Bronchial epithelial cell (primary cell): ENCODE data around the gene MAPK8IP3. TPM values are rescaled to one million over a fixed set of nuclear protein-coding genes. Genes with fewer than 3 reads are reported as not detected.

Experiments
- DNase-seq: peaks from one replicate; pipeline ENCODE4 v3.0.0-alpha.2; 2010; ENCODE audit warnings: low read depth
- FAIRE-seq: peaks from 2 replicates; lab custom pipeline; 2011; peaks lifted over from hg19 to GRCh38; lab: Jason Lieb, UNC
- H3K27me3 ChIP-seq: 2 replicates; pipeline ENCODE4 v1.5.1; 2011; ENCODE audit warnings: low read length; ENCODE audit not compliant: control insufficient read depth, insufficient read depth
- H3K36me3 ChIP-seq: 2 replicates; pipeline ENCODE4 v1.5.1; 2011; ENCODE audit warnings: low read length; ENCODE audit not compliant: control insufficient read depth, insufficient read depth
- H3K4me3 ChIP-seq: 2 replicates; pipeline ENCODE4 v1.5.1; 2011; ENCODE audit warnings: mild to moderate bottlenecking, low read depth, low read length, control low read depth
- total RNA-seq: library from RNA; depleted of rRNA; stranded (reverse); fragments of >200 nt; gene quantifications from 2 replicates; pipeline ENCODE4 v1.2.1, GENCODE V29; 2014
- TF ChIP-seq, protein P1 (sequence below): IDR thresholded peaks from 2 replicates; pipeline ENCODE4 v1.5.1; 2011; ENCODE audit warnings: mild to moderate bottlenecking, moderate library complexity, low read length, control low read depth, inconsistent platforms; ENCODE audit not compliant: insufficient read depth, severe bottlenecking

MAPK8IP3 gene
- total RNA-seq, 1 donor from 2014 or later, result 24.5 TPM

DNA sequence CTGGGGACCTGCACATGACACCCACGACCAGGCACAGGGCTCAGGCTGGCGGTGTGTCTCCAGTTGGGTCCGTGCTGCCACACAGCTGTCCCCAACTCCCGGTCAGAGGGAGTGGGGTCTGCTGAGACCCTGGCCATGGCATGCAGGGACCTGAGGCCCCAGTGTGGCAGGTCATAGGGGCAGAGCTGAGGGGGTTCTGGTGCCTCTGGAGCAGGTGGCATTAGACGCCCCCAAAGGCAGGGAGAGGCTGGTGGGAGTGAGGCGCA lies 81.0 kb downstream of the MAPK8IP3 start:
- FAIRE-seq (no peak), DNase-seq (no peak)
- H3K36me3 ChIP-seq, result peaks cover 12% of the 10 kb centered on the region
- TF ChIP-seq, protein P1, sequence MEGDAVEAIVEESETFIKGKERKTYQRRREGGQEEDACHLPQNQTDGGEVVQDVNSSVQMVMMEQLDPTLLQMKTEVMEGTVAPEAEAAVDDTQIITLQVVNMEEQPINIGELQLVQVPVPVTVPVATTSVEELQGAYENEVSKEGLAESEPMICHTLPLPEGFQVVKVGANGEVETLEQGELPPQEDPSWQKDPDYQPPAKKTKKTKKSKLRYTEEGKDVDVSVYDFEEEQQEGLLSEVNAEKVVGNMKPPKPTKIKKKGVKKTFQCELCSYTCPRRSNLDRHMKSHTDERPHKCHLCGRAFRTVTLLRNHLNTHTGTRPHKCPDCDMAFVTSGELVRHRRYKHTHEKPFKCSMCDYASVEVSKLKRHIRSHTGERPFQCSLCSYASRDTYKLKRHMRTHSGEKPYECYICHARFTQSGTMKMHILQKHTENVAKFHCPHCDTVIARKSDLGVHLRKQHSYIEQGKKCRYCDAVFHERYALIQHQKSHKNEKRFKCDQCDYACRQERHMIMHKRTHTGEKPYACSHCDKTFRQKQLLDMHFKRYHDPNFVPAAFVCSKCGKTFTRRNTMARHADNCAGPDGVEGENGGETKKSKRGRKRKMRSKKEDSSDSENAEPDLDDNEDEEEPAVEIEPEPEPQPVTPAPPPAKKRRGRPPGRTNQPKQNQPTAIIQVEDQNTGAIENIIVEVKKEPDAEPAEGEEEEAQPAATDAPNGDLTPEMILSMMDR, result no peak
- no peak overlapping the region for H3K4me3 ChIP-seq
- no peaks in the 10 kb centered on the region for H3K27me3 ChIP-seq

DNA sequence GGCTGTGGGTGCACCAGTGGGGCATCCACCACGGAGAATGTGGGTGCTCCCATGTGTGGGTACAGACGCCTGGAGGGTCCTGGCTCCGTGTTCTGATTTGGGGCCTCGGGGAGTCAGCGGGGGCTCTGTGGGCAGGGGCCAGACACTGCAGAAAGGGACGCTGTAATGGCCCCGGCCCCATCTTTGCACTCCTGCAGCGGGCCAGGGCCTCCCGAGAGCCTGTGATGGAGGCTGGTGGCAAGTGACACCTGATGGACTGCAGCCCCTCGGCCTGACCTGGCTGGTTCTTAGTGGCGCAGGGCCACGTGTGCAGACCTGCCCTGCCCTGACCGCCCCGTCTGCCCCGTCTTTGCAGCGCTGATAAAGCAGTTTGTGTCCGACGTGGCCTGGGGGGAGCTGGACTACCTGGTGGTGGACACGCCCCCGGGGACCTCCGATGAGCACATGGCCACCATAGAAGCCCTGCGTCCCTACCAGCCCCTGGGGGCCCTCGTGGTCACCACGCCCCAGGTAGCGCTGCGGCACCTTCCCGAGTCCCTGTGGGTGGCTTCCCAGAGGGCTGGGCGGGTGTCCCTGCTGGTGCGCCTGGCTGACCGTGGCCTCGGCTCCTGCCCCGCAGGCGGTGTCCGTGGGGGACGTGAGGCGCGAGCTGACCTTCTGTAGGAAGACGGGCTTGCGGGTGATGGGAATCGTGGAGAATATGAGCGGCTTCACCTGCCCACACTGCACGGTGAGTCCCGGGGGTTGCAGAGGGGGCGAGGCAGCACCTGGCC lies 81.5 kb downstream of the MAPK8IP3 start:
- Histone ChIP-seq H3K36me3 (peaks cover 12% of the 10 kb centered on the region), H3K27me3 (no peaks in the 10 kb centered on the region), H3K4me3 (no peak overlapping the region)
- DNase-seq (no peak), FAIRE-seq (no peak)
- TF ChIP-seq, protein P1, result no peak

DNA sequence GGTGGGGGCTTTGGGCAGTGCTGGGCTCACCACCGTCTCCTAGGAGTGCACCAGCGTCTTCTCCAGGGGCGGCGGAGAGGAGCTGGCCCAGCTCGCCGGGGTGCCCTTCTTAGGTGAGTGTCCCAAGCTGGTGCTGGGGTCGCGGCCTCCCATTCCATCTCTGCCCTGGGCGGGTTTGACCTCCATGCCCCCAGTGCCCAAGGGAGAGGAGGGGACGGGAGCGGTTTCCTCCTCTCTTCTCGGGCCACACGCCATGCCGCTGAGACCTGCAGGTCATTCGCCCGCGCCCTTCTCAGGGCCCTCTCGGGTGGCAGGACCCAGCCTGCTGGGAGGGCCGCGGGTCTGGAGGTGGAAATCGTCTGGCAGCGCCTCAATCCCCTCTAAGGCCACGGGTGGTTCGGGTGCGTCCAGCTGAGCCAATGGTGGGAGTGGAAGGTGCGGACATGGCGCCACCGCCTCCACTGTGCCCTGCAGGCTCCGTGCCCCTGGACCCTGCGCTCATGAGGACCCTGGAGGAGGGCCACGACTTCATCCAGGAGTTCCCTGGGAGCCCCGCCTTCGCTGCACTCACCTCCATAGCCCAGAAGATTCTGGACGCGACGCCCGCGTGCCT lies 82.2 kb downstream of the MAPK8IP3 start:
- peaks cover 12% of the 10 kb centered on the region for H3K36me3 ChIP-seq
- FAIRE-seq, result no peak

DNA sequence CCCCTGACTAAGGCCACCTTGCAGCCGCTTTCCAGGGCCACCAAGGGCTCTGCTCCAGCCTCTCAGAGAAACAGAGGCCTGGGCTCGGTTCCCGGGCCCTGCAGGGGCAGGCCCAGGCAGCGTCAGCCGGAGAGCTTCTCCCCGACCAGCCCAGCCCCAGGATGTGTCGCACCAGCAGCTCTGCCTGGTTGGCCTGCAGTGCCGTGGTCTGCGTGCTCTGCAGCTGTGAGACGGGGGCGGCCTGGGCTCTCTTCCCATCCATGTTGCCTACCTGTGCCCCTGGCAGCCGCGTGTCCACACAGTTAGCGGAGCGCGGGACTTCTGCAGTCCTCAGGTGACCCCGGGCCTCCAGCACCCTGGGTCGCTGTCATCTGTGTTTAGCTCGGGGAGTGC lies 82.7 kb downstream of the MAPK8IP3 start:
- Histone ChIP-seq H3K36me3 (peaks cover 12% of the 10 kb centered on the region), H3K4me3 (no peak overlapping the region), H3K27me3 (no peaks in the 10 kb centered on the region)
- TF ChIP-seq, protein P1, result no peak
- FAIRE-seq (no peak), DNase-seq (no peak)

More for the DNA sequence above, 82.2 kb downstream of the MAPK8IP3 start:
- DNase-seq, result no peak
- H3K4me3 ChIP-seq, result no peak overlapping the region
- no peaks in the 10 kb centered on the region for H3K27me3 ChIP-seq
- TF ChIP-seq, protein P1, result no peak

DNA sequence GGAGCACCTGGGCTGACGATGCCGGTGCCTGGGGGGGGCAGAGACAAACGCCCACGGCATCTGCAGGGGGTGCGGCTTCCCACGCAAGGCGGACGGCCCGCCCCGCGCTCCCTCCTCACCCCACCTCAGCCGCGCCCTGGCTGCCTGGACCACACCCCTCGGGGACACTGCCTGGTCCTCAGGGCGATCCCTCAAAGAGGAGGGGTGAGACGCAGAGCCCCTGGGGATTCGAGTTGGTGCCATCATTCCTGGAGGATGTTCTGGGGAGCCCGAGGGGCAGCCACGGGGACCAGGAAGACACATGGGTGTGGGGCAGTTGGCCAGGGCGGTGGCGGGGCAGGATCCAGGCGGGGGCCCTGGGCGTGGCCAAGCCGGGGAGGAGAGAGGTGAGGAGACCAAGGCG lies 83.6 kb downstream of the MAPK8IP3 start:
- Histone ChIP-seq H3K36me3 (peaks cover 12% of the 10 kb centered on the region), H3K4me3 (no peak overlapping the region), H3K27me3 (no peaks in the 10 kb centered on the region)
- TF ChIP-seq, protein P1, result no peak
- DNase-seq (no peak), FAIRE-seq (no peak)
